GM19025 (cell line): Measurements from ENCODE around the gene E4F1.
"Not testable (repeated sequence)": the region's sequence is repeated elsewhere in the genome, so short reads cannot be mapped to it uniquely, and the experiment has no call there.

Experiments used
- ATAC-seq: cut with Tn5 transposase; IDR thresholded peaks from one replicate; pipeline ENCODE4 v1.9.1; 2021; ENCODE audit warnings: mild to moderate bottlenecking, low read depth, moderate library complexity; ENCODE audit not compliant: unreplicated experiment

E4F1 gene

DNA sequence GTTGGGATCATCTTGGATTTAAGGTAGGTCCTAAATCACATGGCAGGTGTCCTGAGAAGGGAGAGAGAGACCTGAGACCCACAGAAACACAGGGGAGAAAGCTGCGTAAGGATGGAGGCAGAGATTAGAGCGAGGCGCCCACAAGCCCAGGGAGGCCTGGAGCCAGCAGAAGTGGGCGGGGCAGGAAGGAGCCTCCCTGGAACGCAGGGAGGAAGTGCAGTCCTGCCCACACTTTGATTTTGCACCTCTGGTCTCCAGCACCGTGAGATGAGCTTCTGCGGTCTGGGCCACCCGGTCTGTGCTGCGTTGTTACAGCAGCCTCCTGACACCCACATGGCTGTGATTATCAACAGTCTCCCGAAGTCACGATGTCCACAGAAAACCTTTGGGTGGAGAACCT, 19.2 kb downstream of the E4F1 start:
- no peak for ATAC-seq

DNA sequence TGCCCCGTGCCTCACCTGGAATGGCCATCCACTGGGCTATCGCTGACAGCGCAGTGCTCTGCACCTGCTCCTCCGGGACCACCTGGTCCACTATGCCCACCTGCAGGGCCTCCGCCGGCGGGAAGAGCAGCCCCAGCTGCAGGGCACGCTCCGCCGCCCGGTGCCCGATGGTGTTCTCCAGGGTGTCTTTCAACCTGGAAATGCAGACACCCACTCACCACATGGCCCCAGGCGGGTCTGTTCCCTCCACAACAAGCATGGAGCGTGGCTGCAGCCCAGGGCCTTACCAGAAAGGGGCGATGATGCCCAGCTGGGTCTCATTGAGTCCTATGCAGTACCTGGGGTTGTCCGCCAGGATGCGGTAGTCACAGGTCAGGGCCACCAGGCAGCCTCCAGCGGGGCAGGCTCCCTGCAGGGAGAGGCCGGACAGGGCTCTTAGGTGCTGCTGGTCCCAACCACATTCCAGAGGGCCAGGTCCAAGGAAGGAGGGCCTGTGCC, 19.7 kb downstream of the E4F1 start:
- ATAC-seq = no peak

DNA sequence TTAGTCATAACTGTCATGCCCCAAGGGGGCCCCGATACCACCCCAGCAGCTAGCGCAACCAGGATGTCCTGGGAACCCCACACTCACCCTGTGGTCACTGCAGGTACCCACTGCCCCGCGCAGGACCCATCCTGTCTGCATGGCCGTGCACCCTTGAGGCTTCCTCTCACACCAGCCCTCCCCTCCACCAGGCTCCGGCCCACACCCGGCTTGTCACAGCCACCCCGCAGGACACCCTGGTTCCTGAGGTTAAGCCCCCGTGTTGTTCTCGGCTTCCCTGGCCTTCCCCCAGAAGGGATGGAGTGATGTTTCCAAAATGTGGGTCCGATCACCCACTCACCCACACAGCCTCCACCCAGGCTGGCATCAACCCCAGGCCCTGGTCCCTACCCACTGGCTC, 20.4 kb downstream of the E4F1 start:
- no peak for ATAC-seq

DNA sequence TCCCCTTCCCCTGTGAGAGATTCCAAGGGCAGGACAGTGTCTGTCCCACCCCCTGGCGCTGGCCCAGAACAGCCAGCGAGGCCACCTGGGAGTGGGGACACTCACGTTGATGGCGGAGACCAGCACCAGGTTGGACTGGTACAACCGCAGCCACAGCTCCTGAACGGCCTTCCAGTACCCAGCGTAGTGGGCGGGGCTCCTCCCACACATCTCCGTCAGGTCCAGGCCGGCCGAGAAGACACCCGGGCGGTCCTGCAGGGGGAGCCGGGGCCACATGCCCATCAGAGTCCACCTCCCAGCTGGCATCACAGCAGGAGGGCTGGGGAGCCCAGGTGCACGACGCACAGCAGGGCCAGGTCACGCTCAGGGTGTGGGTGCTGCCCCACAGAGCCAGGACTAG, 20.9 kb downstream of the E4F1 start:
- ATAC-seq = no peak

DNA sequence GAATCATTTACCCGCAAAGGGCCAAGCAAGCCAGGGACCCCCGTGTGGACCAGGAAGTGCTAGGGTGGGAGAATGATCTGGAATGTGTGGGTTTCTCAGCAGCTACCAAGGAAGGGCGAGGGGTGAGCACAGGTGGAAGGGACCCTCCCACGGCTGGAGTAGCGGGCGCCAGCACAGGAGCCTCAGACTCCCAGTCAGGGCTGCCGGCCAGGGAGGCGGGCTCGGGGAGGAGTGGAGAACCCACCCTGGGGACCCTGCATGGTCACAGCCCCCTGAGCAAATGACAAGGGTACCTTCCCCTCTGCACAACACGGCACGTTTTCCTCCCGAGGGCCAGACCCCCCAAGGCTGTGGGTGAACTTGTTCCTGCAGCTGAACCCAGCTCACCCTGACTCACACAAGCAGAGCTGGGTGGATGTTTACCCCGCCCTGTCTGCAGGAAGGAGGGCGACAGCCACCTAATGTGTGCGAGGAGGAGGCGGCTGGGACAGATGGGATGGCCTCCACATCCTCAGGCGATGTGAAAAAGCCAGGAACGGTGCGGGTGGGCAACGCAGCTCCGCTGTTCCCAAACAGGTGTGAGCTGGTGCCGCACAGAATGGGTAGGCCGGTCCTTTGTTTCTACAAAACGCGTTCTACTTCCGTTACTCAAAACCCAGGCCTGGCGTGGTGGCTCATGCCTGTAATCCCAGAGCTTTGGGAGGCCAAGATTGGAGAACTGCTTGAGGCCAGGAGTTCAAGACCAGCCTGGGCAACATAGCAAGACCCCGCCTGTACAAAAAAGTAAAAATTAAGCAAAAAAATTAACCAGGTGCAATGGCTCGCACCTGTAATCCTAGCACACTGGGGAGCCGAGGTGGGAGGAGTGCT, 21.8 kb downstream of the E4F1 start:
- ATAC-seq = no peak

DNA sequence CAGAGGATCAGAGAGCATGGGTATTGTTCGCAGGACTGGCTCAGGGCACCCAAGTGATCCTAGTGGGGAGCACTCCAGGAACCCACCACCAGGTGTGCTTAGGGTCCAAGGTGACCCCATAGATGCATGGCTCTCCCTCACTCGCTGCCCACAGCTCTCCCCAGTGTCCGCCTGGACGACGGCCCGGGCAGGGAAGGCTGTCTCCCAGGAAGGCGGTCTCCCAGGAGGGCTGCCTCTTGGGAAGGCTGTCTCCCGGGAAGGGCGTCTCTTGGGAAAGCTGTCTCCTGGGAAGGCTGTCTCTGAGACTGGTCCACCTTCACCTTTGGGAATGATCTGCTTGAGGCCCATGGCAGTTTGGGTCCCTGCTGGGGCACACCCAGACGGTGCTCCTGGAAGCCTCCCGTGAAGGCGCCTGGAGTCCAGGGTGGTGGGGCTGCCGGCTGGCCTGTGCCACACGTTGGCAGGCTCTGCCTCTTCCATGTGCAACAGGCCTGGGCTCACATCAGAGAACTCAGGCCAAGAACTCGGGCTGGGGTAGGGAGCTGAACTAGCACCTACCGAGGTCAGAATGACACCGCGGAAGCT, 23.0 kb downstream of the E4F1 start:
- no peak for ATAC-seq

DNA sequence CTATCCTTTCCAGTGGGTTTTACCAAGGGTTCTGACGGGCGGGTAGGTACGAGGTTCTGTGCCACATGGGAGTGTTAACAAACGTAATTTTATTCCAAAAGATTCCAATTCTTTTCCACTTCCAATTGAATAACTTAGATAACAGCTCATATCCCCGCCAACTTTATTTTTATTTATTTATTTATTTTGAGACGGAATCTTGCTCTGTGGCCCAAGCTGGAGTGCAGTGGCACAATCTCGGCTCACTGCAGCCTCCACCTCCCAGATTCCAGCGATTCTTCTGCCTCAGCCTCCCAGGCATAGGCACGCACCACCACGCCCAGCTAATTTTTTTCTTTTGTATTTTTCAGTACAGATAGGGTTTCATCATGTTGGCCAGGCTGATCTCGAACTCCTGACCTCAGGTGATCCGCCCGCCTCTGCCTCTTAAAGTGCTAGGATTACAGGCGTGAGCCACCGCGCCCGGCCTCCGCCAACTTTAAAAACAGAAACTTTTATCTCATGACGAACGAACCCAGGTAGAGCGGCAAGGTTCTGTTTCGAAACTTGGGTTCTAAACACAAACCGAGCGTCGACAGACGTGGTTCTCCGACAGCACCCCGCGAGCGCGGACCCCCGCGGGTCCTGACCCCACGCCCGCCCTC, 27.4 kb downstream of the E4F1 start:
- peak; percentile 1 for ATAC-seq

DNA sequence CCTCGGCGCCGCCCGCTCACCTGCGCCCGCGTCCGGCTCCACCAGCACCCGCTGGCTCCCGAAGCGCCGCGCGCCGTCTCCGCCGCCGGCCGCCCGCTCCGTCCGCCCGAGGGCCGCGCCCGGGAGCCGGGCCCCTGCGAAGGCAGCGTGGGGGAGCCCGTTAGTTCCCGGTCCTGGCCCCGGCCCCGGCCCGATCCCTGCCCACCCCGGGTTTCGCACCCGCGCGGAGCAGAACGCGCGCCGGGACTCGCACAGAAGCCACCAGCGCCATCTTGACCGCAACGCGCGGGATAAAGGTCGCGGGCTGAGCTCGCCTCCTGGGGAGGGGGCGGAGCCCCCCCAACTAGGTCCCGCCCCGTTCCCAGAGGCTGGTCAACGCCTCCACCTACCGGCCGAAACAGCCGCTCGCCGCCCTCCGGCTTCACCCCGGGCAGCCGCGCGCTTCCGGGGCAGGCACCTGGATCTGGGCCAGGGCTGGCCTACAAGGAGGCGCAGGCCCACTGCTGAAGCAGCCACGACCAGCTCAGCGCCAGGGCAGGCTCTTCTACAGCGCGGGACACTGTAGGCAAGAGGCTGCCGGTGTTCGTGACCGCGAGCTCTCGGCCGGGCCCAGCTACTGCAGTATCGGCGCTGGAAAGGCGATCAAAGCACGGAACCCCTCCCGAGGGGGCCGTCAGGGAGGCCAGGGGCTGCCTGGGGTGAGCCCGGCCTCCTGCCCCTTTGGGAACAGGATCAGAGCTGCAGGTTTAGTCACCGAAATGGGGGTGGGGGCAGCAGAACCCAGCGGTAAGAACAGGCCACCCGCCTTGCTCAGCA, 28.1 kb downstream of the E4F1 start, which contains the start of gene ECI1:
Gene ECI1, minus strand, starts transcription at position 292 of the 816 bp plus-strand sequence. Its CDS starts 21 bp downstream, at position 271.
- peak; percentile 85 for ATAC-seq

DNA sequence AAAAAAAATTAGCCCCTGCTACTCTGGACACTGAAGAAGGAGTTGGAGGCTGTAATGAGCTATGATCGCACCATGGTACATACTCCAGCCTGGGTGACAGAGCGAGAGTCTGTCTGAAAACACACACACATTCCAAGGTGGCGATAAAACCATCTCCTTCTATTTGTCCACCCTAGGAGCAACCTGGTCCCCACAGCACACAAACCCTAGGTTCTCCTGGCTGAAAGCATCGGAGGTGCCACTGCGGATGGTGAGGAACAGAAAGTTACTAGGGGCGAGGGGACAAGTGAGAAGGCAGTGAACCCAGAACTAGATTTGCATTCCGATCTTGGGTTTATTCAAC, 29.4 kb downstream of the E4F1 start:
- ATAC-seq = no peak

DNA sequence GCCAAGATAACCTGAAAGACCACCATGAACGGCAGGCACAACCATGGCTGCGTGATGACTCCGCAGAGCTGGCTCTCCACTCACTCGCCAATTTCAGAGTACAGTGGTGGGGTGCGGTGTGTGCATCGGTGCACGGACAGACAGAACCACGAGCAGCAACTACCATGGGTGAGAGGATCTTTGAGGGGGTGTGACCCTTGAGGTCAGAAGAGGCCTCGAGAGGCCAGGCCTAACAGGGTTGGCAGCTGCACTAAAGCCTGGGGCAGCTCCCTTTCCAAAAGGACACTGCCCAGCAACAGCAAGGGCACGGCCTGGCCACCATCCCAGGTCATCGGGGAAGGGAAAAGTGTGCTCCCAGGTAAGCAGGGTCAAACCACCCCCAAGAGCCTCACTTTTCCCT, 29.9 kb downstream of the E4F1 start:
- no peak for ATAC-seq

DNA sequence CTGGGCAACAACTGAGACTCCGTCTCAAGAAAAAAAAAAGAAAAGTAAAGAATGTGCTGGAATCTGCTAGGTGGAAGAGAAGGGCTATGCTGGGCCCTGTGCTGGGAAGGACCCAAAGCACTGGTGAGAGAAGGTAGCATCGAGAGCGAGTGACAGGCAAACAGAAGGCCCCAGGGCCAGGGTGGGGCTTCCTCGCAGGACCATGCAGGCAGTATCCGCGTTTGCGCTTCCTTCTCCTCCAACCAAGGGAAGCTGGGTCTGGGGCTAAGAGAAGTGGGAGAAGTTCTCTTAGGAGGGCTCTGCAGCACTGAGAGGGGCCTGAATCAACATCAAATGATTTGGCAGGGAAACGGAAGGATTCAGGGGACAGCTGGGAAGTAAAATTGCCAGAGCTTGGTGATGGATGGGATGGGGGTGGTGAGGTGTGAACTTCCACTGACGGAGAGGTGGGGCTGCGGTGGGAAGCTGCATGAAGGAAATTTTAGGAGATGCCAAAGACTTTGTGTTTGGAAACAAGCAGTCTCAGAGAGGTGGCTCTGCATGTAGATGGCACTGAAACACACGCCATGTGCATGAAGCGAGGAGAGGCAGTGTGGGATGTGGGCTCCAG, 33.2 kb downstream of the E4F1 start:
- no peak for ATAC-seq

DNA sequence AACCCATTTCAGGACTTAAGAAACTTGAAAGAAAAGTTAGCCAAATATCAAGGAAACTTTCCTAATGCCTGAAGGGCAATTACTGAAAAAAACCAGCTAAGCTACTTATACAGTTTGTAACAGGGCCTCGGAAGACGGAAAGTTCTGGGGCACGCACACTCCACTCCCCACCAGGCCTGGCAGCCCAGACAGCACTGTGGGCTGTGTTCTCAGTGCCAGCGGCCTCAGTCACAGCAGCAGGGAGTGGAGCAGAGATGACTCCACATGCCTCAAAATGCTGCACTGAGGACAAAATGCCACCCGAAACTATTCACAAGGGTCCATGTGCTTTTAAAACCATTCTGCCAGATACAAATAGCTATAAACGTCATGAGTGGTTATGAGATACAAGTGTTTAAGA, 34.3 kb downstream of the E4F1 start:
- ATAC-seq = no peak

DNA sequence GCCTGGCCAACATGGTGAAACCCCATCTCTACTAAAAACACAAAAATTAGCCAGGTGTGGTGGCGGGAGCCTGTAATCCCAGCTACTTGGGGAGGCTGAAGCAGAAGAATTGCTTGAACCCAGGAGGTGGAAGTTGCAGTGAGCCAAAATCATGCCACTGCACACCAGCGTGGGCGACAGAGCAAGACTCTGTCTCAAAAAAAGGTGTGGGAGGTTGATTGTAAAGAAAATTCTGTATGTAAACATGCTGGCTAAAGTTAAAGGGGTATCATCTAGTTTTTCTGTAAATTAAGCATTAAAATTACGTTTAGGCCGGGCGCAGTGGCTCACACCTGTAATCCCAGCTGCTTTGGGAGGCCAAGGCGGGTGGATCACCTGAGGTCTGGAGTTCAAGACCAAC, 35.1 kb downstream of the E4F1 start:
- not testable (repeated sequence) for ATAC-seq

DNA sequence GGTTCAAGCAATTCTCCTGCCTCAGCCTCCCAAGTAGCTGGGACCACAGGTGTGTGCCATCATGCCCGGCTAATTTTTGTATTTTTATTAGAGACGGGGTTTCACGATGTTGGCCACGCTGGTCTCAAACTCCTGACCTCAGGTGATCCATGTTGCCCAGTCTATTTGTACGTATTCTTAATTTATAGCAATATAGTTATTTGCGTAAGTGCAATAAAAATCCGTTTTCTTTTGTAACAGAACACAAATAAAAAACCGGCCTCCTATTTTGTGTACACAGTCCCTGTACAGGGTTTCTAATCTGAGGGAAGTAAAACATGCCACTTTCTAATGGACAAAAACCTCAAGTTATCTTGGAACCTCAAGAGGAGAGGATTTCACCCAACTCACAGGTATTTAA, 36.9 kb downstream of the E4F1 start:
- ATAC-seq = no peak

DNA sequence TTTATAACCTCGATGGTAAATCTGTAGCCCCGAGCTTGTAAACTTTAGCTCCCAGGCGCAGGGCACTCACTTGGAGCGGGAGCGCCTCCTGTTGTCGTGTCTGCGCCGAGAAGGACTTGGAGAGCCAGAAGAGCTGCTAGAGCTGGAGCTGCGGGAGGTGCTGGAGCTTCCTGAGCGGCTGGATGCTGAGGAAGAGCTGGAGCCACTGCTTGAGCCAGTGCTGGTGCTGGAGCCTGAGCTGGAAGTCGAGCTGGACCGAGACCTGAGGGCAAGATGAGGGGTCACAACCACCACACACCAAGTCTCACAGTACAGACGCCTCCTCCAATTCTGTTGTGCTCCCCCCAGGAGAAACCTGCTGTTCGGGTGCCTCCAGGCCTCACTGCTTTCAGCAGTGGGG, 39.6 kb downstream of the E4F1 start:
- not testable (repeated sequence) for ATAC-seq

DNA sequence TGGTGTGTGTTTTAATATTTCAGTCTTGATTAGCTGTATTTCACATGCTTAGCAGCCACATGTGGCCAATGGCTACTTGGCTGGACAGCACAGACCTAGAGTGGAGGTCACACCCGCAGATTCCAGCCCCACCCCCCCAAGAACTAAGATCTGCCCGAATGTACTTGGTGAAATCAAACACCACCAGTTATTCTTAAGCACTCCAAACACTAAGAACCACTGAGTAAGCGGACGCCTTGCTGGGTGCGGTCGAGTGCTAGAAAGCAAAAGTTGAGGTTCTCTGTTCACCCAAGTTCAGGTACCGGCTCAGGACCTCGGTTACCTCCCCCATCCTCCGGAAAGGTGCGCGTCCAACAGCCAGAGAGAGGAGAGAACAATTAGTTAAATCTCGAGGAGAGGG, 43.5 kb downstream of the E4F1 start:
- ATAC-seq = not testable (repeated sequence)

DNA sequence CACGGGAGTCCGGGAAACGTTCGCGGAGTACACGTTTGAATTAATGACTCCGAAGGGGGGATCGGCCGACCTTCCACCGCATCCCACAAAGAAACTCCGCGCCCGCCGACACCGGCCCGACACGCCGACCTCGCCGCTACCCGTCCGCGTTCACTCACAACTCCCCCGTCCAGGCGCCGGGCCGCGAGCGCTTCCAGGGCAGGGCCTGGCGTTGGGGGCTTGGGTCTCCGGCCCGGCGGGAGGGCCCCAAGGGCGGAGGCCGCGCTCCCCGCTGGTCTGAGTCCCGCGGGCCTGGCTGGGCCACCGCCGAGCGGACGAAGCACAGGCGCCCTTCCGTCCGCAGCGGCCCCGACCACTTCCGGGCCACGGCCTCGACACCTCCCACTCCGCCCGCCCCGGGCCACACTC, 44.1 kb downstream of the E4F1 start:
- peak; percentile 51 for ATAC-seq

DNA sequence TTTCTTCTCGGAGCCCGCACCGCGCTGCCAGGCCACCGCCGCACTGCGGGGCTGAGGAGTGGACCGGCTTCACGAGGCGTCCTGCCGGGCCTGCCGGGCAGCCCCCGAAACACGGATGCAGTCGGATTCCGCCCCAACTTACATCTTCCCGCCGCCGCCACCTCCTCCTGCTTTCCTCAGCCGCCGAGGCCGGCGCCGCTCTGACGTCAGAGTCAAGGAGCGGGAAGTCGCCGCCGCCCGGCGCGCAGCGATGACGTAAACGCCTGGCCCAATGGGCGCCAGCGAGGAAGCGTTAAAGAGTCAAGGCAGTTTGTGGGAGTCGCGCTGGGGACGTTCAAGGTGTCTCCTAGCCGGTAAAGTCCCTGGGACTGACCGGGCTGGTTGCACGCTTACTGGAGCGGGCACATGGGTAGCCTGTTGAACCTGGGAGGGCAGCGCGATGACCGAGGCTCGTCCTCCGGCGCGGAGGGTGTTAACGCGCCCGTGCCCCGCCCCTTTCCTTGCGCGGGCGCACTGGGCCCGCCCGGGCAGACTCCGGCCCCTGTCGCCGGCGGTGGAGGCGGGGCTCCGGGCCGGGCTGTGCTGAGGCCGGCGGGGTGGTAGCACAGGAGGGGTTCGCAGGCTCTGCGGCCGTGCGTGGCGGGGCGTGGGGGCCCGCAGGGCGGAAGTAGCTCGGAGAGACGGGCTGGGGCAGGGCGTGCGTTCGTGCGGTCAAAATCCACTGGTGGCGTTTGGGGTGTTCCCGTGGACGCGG, 44.7 kb downstream of the E4F1 start, which contains the start of gene RNPS1:
Gene RNPS1, minus strand, starts transcription at position 214 of the 754 bp plus-strand sequence. CDS start 3,483 bp downstream, outside the sequence.
- ATAC-seq = peak; percentile 66

DNA sequence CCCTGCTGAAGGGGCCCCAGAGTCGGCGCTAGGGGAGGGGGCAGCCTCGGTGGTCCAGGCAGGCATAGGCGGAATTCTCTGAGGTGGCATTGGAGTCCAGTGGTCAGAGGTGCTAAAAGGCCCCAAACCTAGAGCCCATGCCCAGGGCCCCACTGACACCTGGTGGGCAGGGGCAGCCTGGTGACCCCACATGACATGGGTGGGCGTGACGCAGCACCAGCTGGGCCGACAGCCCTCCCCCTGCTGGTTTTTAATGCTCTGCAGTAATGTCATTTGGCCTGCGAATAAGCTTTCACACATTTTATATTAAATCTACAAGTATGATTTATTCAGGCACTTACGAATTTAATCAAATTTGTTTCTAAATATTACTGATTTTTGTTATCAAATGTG, 46.7 kb downstream of the E4F1 start:
- no peak for ATAC-seq
